HG02981 (cell line): Measurements from ENCODE around the gene EFS.
"Not testable (repeated sequence)": the region's sequence is repeated elsewhere in the genome, so short reads cannot be mapped to it uniquely, and the experiment has no call there.

Source experiments
- ATAC-seq: cut with Tn5 transposase; IDR thresholded peaks from one replicate; pipeline ENCODE4 v1.9.1; 2021; ENCODE audit warnings: mild to moderate bottlenecking, moderate library complexity; ENCODE audit not compliant: unreplicated experiment

Gene EFS

DNA sequence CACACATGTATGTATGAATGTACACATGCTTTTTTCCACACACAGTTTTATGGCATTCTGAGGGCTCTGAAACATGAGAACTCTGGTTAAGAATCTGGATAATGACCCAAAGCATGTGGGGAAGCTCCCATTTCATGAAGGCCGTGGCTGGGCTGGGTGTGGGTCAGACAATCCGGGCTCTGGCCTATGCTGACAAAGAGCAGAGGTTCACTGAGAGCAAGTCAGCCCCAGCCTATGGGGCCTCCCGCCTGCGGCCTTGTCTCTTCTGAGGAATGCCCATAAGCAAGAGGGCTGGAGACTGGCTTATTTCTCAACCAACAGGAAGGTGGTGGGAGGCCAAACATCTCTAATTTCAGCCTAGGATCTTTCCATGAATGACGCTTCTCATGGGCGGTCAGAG, 34.6 kb upstream of the EFS start:
- no peak for ATAC-seq

DNA sequence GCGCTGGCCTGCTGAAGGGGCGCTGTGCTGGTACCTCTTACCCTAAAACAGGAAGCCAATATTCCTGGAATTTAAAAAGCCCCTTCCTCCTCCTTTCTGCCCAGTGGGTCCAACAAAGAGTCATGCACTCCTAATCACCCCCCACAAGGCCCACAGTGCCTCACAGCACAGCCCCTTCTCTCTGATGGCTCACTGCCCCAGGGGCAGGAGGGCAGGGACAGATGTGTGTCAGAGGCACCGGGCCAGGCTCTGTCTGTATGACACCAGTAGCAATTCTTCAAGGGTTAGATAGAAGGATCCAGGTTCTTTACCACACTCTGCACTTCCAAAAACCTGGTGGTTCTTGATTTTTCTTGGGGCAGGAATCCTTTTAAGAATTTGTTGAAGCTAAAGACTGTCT, 34.2 kb upstream of the EFS start:
- no peak for ATAC-seq

DNA sequence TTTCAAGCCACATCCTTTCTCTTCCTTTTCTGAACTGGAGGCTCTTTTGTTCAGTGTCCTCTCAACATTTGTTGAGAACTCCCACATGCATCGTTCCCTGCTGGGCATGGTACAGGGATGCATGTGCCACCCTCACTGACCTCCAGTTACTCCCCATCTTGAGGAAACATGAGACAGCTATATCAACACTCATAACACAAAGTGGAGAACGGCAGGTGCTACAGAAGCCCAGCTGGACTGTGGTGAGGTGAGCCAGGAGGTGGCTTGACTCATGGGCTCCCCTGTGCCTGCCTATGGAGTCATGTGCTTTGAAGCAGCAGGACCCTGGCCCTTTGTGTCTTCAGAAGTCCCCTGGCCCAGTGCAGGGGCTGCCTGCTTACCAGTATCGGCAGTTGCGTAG, 33.4 kb upstream of the EFS start:
- no peak for ATAC-seq

DNA sequence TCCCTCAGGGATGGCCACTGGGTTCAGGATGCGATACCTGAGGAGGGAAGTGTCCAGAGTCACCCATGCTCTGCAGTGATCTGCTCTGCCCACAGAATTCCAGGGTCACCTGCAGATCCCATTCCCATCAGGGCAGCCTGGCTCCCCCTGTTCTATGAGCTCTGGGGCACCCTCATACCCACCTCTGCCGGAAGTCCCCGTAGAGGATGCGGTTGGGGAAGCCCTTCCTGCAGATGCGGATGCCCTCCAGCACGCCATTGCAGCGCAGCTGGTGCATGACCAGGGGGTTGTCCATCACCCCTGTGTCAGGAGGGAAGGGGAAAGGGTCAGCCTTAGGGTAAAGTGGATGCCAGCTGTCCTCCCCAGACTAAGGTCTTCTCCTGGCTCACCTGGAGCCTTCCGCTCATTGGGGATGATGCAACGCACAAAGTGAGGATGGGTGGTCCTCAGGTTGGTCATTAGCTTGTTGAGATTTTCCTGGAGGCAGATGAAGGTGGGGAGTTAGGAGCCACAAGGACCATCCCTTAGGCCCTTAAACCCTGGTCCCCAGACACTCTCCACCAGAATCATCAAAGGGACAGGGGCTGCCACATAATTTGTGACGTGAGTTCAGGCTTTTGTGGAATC, 31.9 kb upstream of the EFS start:
- ATAC-seq = no peak

DNA sequence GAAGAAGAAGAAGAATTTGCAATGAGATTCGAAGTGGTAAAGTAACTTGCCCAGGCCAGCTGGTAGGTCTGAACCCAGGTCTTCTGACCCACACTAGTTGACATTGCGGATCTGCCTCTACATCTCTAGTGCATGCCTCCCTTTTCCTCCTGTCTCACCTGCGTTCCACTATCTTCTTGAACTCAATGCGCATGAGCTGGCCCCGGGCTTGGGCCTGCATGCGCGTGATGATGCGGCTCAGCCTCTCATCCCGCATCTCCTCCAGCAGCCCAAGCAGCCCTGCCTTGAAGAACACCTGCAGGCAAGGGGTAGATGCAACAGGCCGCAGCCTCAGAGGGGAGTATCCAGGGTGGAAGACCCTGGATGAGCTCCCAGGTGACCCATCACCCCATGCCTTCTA, 31.2 kb upstream of the EFS start:
- ATAC-seq = no peak

- no peak for ATAC-seq
Measured at GRCh38 chr14:23392613-23393012, 27.6 kb upstream of the EFS start.

GRCh38 chr14:23389871-23390270, 24.9 kb upstream of the EFS start:
- ATAC-seq = not testable (repeated sequence)

DNA sequence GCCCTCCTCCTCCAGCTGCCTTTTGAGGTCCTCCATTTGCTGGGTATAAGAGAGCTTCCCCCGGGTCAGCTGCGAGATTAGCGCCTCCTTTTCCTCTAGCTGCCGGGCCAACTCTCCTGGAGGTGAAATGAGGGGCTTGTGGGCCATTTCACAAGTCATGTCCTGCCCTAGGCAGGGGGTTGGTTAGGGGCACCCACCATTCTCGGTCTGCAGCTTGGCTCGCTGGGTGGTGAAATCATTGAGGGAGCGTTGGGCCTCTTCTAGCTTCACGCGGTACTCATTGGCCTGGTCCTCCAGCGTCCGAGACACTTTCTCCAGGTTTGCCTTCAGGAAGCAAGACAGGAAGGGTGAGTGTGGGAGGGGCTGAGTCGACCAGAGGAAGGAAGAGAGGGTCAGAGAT, 24.4 kb upstream of the EFS start:
- no peak for ATAC-seq

DNA sequence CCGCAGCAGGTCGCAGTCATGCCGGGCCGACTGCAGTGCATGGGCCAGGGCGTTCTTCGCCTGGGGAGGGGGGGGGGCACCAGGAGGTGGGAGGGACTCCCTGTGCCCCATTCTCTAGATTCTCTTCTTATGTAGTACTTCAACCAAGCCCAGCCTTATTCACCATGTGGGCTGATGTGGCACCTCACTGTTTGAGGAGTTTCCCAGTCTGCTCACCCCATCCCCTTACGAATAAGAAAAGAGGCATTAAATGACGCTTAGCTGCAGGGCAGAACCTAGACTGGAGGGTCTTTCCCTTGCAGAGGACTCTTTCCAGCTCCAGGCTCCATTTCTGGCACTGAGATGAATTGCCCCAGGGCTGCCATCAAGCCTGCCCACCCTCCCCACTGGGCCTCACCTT, 24.0 kb upstream of the EFS start:
- no peak for ATAC-seq

DNA sequence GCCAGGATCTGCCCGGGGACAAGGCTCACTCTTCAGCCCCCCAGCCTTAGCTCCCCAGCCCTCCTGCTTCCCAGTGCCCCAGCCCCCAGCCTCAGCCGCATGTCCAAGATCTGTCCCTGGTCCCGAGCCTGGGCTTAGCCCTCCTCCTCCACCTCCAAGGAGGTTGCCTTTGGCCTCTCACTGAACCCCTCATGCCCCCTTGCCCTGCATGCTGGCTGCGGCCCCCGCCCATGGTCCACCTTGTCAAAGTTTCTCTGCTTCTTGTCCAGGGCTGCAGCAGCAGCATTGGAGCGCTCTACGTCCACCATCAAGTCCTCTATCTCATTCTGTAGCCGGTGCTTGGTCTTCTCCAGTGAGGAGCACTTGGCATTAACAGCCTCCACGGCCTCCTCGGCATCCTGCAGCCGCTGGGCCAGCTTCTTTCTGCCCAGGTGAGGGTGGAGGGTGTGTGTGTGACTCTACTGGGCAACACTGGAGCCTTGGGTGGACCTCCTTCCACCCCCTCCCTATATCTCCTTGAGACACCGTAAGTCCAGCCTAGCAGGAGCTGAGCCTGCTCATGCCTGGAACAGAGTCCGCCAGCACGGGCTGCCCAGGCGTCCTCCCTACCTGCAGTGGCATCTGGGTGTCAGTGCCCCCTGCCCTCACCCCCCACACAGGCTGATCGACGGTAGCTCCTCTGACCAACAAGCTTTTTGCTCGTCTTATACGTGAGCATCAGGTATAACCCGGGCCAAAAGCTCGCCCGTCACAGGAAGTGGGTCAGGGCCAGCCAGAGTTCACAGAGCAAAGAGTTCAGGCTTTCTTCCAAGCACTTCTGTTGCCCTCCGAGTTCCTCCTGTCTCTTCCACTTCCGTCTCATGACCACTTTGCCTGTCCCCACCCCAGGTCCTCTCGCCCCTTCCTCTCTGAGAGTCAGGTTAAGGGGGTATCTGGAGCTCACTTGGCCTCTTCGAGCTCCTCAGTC, 23.2 kb upstream of the EFS start:
- ATAC-seq = no peak

GRCh38 chr14:23386999-23387398, 22.0 kb upstream of the EFS start:
- ATAC-seq = no peak

GRCh38 chr14:23386266-23386657, 21.3 kb upstream of the EFS start:
- not testable (repeated sequence) for ATAC-seq

GRCh38 chr14:23385642-23386265, 20.8 kb upstream of the EFS start:
- ATAC-seq = no peak

GRCh38 chr14:23385244-23385641, 20.3 kb upstream of the EFS start:
- no peak for ATAC-seq

DNA sequence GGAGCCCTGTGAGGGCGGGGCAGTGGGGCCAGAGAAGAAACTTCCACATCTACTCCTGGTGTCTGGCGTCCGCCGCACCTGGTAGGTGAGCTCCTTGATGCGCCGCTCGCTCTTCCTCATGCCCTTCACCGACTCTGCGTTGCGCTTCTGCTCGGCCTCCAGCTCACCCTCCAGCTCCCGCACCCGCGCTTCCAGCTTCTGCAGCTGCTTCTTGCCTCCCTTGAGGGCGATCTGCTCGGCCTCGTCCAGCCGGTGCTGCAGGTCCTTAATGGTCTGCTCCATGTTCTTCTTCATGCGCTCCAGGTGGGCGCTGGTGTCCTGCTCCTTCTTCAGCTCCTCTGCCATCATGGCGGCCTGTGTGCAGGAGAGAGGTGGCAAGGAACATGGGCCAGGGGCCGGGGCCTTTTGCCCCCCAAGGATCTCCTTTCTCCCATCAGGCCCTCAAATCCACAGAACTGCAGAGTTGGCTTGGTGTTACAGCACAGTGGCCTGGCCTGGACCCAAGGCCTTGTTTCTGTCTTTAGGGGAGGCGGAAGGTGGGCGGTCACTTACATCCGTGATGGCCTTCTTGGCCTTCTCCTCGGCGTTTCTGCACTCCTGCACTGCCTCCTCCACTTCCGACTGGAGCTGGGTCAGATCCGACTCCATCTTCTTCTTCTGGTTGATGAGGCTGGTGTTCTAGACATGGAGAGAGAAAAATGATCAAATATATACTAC, 19.6 kb upstream of the EFS start:
- ATAC-seq = no peak

- ATAC-seq = no peak
Measured at GRCh38 chr14:23382731-23383440, 17.9 kb upstream of the EFS start.

- no peak for ATAC-seq
Measured at GRCh38 chr14:23382276-23382675, 17.3 kb upstream of the EFS start.

DNA sequence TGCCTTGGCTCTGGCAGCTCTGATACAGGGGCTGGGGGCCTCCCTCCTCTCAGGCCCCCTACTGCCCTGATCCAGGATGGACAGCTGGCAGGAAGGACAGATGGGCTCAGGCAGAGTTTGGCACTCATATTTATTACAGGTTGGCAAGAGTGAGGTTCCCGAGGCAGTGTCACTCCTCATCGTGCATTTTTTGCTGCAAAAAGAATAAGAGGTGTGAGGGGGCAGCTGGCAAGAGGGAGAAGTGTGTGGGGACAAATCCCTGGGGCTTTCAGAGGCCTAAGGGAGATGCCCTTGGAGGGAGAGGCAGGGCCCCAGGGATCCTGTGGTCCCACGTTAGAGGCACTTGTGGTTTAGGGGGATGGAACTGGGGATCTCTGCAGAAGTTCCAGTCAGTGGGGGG, 16.9 kb upstream of the EFS start:
- ATAC-seq = no peak

- no peak for ATAC-seq
Measured at GRCh38 chr14:23380976-23381375, 16.0 kb upstream of the EFS start.

GRCh38 chr14:23380197-23380914, 15.4 kb upstream of the EFS start:
- no peak for ATAC-seq
